HepG2 (cell line): Measurements from ENCODE around the gene SUPT20HL2.

Source experiments
- ESRRA ChIP-seq: sonication (generic); formaldehyde crosslinking; IDR thresholded peaks from 2 replicates; pipeline ENCODE4 v1.5.1; 2020; ENCODE audit warnings: mild to moderate bottlenecking, low read depth, missing genetic modification reagents
- HDAC2 ChIP-seq: sonication (generic); formaldehyde crosslinking; IDR thresholded peaks from 2 replicates; pipeline ENCODE4 v1.4.0; 2020; ENCODE audit warnings: missing genetic modification reagents
- KAT2B ChIP-seq: fragments of 150-350 bp; IDR thresholded peaks from 2 replicates; pipeline ENCODE4 v1.6.1; 2014; ENCODE audit warnings: low read depth, low read length, borderline replicate concordance
- MEF2D ChIP-seq: sonication (generic); formaldehyde crosslinking; IDR thresholded peaks from 2 replicates; pipeline ENCODE4 v1.5.1; 2020; ENCODE audit warnings: mild to moderate bottlenecking, missing genetic modification reagents
- XRCC5 ChIP-seq: fragments of 200-400 bp; formaldehyde crosslinking; optimal IDR thresholded peaks from 2 replicates; pipeline ENCODE3; 2017; ENCODE audit warnings: mild to moderate bottlenecking, low read length
- YY1 ChIP-seq: IDR thresholded peaks from 2 replicates; pipeline ENCODE4 v1.6.1; 2011; ENCODE audit warnings: low read length, low read depth, moderate library complexity, mild to moderate bottlenecking; ENCODE audit not compliant: insufficient read depth, insufficient replicate concordance
- ZNF574 ChIP-seq: sonication (generic); formaldehyde crosslinking; IDR thresholded peaks from 2 replicates; pipeline ENCODE4 v1.4.0; 2020; ENCODE audit warnings: missing genetic modification reagents
- ZNF644 ChIP-seq: IDR thresholded peaks from 2 replicates; pipeline ENCODE4 v1.6.1; 2016; ENCODE audit warnings: low read depth

GRCh38 chrX:24343719-24344118, 29.9 kb upstream of the SUPT20HL2 start:
- TF ChIP-seq YY1 (no peak), MEF2D (no peak), ZNF644 (no peak), HDAC2 (no peak), ESRRA (CRISPR knock-in tag) (no peak), XRCC5 (no peak), ZNF574 (CRISPR knock-in tag) (no peak), KAT2B (no peak)
